KMS-11 (cell line): Measurements from ENCODE around the gene ANKRD33B.
A peak's percentile ranks its signal among the peaks of the same experiment; 100 is the strongest.

ENCODE experiments used
- H2AFZ ChIP-seq: fragments of 200-600 bp; sonication (generic); 2 replicates; pipeline ENCODE4 v1.6.1; 2016; ENCODE audit warnings: antibody characterized with exemption, mixed run types, low read depth
- H3K27ac ChIP-seq: fragments of 200-600 bp; sonication (generic); 2 replicates; pipeline ENCODE4 v1.6.1; 2016; ENCODE audit warnings: mild to moderate bottlenecking, mixed run types
- H3K27me3 ChIP-seq: fragments of 200-600 bp; sonication (generic); 2 replicates; pipeline ENCODE4 v1.6.1; 2017; ENCODE audit warnings: mild to moderate bottlenecking, low read depth, mixed run types, moderate library complexity; ENCODE audit not compliant: insufficient read depth
- H3K36me3 ChIP-seq: fragments of 200-600 bp; sonication (generic); 2 replicates; pipeline ENCODE4 v1.6.1; 2017; ENCODE audit warnings: mild to moderate bottlenecking, mixed run types; ENCODE audit not compliant: insufficient read depth
- H3K4me1 ChIP-seq: fragments of 200-600 bp; sonication (generic); 2 replicates; pipeline ENCODE4 v1.6.1; 2016; ENCODE audit warnings: mild to moderate bottlenecking, low read depth, mixed run types; ENCODE audit not compliant: poor library complexity, severe bottlenecking
- H3K4me2 ChIP-seq: fragments of 200-600 bp; sonication (generic); 2 replicates; pipeline ENCODE4 v1.7.0; 2016; ENCODE audit warnings: mild to moderate bottlenecking, mixed run types
- H3K4me3 ChIP-seq: fragments of 200-600 bp; sonication (generic); IDR thresholded peaks from 2 replicates; pipeline ENCODE4 v1.6.1; 2017; ENCODE audit warnings: low read depth, low read length, mixed read lengths; ENCODE audit not compliant: insufficient read depth
- H3K79me2 ChIP-seq: fragments of 200-600 bp; sonication (generic); 2 replicates; pipeline ENCODE4 v1.6.1; 2016; ENCODE audit warnings: low read depth, mixed run types; ENCODE audit not compliant: insufficient read depth
- H3K9ac ChIP-seq: fragments of 200-600 bp; sonication (generic); 2 replicates; pipeline ENCODE4 v1.6.1; 2016; ENCODE audit warnings: mild to moderate bottlenecking, mixed run types
- H4K20me1 ChIP-seq: fragments of 200-600 bp; sonication (generic); 2 replicates; pipeline ENCODE4 v1.6.1; 2016; ENCODE audit warnings: mild to moderate bottlenecking, mixed run types; ENCODE audit not compliant: insufficient read depth
- CTCF ChIP-seq: fragments of 200-600 bp; sonication (generic); conservative IDR thresholded peaks from 2 replicates; pipeline ENCODE4 v1.6.1; 2017; ENCODE audit warnings: low read depth, mild to moderate bottlenecking, antibody characterized with exemption, low read length, moderate library complexity, mixed read lengths

Gene ANKRD33B

GRCh38 chr5:10556893-10557746 lies 6.8 kb upstream of the ANKRD33B start:
- Histone ChIP-seq H3K36me3 (no peaks in the 10 kb centered on the region), H3K27ac (no peak overlapping the region), H3K4me1 (no peaks in the 10 kb centered on the region), H4K20me1 (no peaks in the 10 kb centered on the region), H3K9ac (no peak overlapping the region), H3K27me3 (no peaks in the 10 kb centered on the region), H3K79me2 (no peaks in the 10 kb centered on the region), H3K4me2 (no peak overlapping the region), H2AFZ (no peak overlapping the region), H3K4me3 (no peak overlapping the region)
- no peak for TF ChIP-seq CTCF

DNA sequence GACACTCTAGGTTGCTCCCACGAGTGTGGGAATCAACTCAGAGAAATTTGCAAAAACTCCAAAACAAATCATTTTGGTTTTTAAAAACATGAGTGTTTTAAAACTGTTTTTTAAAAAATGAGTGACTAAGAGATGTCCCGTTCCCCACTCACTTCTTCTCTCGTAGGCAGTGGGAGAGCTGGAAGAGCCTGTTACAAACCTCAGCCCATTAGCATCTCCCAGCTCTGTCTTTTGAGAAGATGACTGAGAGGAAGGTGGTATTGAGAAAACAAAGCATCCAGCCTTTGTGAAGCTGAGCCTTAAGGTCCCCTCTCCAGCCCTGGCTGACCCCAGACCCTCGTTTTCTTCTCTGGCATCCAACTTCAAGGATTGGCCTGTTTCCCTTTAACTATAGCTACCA lies 4.7 kb upstream of the ANKRD33B start:
- Histone ChIP-seq H2AFZ (no peak overlapping the region), H3K4me1 (no peaks in the 10 kb centered on the region), H3K27ac (no peak overlapping the region), H4K20me1 (no peaks in the 10 kb centered on the region), H3K27me3 (no peaks in the 10 kb centered on the region), H3K79me2 (no peaks in the 10 kb centered on the region), H3K4me3 (no peak overlapping the region), H3K9ac (no peak overlapping the region), H3K36me3 (no peaks in the 10 kb centered on the region), H3K4me2 (no peak overlapping the region)
- no peak for TF ChIP-seq CTCF

DNA sequence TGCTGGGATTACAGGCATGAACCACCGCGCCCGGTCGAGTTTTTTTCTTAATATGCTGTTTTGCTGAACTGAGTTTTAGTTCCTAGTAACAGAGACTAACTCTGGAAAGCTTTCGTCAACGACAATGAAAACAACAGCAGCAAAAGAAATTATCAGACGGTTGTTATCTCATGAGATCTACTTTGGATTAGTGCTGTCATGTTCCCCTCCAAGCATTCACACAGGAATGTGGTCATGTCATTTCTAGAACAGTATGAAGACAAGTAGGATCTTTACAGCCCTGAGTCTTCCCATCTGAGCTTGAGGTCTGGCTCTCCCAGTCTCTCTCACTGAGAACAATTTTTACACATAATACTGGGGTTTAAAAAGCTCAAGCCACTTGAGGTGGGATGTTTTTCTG lies 4.0 kb upstream of the ANKRD33B start:
- Histone ChIP-seq H3K36me3 (no peaks in the 10 kb centered on the region), H3K27ac (no peak overlapping the region), H4K20me1 (no peaks in the 10 kb centered on the region), H3K79me2 (no peaks in the 10 kb centered on the region), H2AFZ (no peak overlapping the region), H3K4me1 (no peaks in the 10 kb centered on the region), H3K27me3 (no peaks in the 10 kb centered on the region), H3K9ac (no peak overlapping the region), H3K4me2 (no peak overlapping the region), H3K4me3 (no peak overlapping the region)
- no peak for TF ChIP-seq CTCF

- H3K27me3 ChIP-seq = no peaks in the 10 kb centered on the region
- peaks cover 2% of the 10 kb centered on the region; the same call in 1 of the 2 replicates for H3K79me2 ChIP-seq
- H4K20me1 ChIP-seq = no peaks in the 10 kb centered on the region
- no peak overlapping the region for H3K27ac ChIP-seq
- TF ChIP-seq CTCF = no peak
- peaks cover 17% of the 10 kb centered on the region for H3K4me1 ChIP-seq
- no peaks in the 10 kb centered on the region for H3K36me3 ChIP-seq
- peak overlapping the region; percentile 93 for H2AFZ ChIP-seq
- H3K4me3 ChIP-seq = no peak overlapping the region
- no peak overlapping the region for H3K9ac ChIP-seq
- H3K4me2 ChIP-seq = peak overlapping the region; percentile 90; the same call in 1 of the 2 replicates
These were observed 1.4 kb upstream of the ANKRD33B start for GRCh38 chr5:10562201-10563109.
